SU-DHL-6 (cell line): ENCODE data around the gene SLC48A1.

Experiments used
- EZH2phosphoT487 ChIP-seq: fragments of 200-600 bp; sonication (generic), shearing (Covaris generic); conservative IDR thresholded peaks from 2 replicates; pipeline ENCODE4 v1.6.1; 2018; ENCODE audit warnings: mild to moderate bottlenecking, antibody characterized with exemption, low read length, moderate library complexity, mixed read lengths
- TF ChIP-seq, protein P1 (sequence below): fragments of 200-600 bp; sonication (generic); IDR thresholded peaks from one replicate; pipeline ENCODE4 v1.5.1; 2017; ENCODE audit warnings: antibody characterized with exemption, mild to moderate bottlenecking, low read length, moderate library complexity; ENCODE audit not compliant: insufficient read depth, poor library complexity, severe bottlenecking

DNA sequence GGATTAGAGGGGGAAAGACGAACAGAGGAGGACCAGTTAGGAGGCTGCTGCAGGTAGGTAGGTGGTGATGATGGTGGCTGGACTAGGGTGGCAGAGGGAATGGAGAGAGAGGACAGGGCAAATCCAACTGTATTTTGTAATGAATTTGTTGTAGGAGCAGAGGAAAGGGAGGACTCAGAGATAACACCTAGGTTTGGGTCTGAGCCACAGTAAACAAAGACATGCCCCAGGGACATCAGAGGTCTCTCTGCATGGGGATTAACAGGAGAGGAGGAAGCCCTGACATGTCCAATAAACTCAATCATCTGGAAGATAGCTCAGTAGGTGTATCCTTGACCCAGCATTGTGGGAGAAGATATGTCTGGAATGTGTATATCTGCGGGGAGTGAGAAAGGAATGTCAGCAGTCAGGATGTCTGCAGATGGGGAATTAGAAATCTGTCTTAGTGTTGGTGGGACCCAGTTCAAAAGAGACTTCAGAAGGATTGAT is 4.7 kb upstream of the SLC48A1 start:
- TF ChIP-seq, protein P1, sequence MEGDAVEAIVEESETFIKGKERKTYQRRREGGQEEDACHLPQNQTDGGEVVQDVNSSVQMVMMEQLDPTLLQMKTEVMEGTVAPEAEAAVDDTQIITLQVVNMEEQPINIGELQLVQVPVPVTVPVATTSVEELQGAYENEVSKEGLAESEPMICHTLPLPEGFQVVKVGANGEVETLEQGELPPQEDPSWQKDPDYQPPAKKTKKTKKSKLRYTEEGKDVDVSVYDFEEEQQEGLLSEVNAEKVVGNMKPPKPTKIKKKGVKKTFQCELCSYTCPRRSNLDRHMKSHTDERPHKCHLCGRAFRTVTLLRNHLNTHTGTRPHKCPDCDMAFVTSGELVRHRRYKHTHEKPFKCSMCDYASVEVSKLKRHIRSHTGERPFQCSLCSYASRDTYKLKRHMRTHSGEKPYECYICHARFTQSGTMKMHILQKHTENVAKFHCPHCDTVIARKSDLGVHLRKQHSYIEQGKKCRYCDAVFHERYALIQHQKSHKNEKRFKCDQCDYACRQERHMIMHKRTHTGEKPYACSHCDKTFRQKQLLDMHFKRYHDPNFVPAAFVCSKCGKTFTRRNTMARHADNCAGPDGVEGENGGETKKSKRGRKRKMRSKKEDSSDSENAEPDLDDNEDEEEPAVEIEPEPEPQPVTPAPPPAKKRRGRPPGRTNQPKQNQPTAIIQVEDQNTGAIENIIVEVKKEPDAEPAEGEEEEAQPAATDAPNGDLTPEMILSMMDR = no peak
- no peak for TF ChIP-seq EZH2phosphoT487
